Measurements from ENCODE around the gene SLC35B2.

DNA sequence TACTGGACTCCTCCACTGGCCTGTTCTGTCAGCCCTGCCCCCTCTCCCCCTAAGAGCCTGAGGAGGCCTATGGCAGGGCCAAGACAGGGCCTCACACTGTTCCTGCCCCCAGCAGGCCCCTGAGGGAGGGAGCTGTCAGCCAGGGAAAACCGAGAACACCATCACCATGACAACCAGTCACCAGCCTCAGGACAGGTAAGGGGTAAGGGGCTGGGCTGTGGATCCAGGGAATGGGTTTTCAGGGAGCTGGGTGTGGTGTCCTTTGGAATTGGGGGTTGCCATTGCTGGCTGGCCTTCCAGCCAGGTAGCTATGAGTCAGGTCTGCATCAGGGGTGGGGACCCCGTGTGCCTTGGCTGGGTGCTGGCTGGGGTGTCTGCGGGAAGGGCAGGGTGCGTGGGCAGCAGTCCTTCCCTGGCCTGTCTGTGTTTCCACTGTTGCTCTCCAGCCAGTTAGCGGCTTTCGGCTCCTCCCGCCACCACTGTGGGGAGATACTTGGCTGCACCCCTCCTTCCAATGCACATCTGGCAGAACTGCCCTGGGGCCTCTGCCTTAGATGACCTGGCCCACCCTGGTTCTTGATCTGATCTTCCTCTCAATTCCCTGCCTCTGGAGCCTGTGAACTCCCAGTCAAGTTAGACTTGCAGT is 30.1 kb downstream of the SLC35B2 start:
- no peak for TF ChIP-seq GATA3 (IDR thresholded peaks at IDR 0.05; ENCODE audit: low read depth, low read length)
- no peak for TF ChIP-seq GATA2 (IDR thresholded peaks at IDR 0.05; ENCODE audit: low read depth, low read length)
